ENCODE results near the gene TXNRD2.

The TXNRD2 gene

DNA sequence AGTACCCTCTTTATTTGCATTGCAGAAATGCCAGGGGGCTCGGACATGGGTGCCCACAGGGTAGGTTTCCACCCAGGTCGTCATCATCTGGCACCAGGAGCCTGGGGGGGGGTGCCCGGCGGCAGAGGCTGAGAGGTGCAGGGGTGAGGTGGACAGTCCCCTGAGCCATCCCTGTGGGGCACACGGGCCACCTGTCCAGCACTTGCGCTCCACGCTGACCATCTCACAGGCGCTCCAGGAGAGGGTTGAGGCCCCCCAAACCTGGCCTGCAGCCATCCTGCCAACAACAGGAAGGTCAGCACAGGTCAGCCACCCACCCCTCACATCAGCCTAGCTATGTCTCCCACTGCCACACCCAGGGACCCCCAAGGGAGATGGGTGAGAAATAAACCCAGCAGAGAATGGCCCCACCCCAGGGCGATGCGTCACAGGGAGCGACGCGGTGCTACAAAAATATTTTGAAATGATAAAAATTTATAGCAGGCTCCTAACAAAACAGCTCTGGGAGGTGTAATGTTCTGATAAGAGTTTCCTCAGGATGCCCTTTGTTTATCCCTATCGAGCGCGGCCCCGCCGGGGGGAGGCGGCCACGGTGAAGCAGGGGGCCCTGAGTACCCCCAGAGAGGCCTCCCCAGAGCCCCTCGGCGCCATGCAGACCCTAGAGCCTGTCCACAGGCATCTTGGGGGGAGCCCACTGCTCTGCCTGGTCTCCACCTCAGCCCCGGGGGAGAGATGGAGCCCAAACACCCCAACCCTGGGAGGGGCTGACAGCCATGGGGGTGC lies 65.9 kb downstream of the TXNRD2 start:
- no peak for DNase-seq (ENCODE audit: low read depth)

GRCh38 chr22:19875061-19875530 lies 66.5 kb downstream of the TXNRD2 start:
- DNase-seq (ENCODE audit: low read depth) = no peak

DNA sequence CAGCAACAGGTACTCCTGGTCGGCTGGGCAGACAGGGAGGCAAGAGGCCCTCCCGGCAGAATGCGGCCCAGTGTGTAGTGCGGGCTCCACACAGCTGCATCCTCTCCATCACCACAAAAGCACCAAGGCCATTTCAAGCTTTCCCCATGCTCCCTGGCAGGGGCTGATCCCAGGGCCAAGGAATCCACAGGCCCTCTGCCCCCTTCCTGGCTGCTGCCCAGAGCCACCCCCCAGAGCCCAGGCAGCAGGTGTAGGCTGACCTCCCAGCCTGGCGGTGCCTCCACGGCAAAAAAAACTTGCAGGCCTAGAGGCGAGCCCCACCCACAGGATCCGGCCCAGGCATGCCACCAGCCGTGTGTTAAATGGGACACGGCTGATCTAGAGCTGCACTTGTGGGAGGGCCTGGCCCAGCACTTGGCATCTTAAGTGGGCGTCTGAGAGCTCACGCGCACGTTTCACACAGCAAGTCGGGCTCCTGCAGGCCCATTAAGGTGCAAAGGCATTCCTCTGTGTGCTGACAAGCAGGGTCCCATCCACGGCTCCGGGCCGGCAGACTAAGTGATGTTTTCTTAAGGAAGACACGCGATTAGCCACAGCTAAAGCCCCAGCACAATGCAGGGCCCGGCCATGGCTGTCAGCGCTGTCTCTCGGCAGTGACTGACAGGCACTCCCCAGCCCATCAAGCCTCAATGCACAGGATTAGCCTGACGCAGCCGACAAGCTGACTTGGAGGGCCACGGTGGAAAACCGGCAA lies 67.1 kb downstream of the TXNRD2 start:
- DNase-seq (ENCODE audit: low read depth) = no peak

GRCh38 chr22:19873960-19874306 lies 67.7 kb downstream of the TXNRD2 start:
- DNase-seq (ENCODE audit: low read depth) = no peak

DNA sequence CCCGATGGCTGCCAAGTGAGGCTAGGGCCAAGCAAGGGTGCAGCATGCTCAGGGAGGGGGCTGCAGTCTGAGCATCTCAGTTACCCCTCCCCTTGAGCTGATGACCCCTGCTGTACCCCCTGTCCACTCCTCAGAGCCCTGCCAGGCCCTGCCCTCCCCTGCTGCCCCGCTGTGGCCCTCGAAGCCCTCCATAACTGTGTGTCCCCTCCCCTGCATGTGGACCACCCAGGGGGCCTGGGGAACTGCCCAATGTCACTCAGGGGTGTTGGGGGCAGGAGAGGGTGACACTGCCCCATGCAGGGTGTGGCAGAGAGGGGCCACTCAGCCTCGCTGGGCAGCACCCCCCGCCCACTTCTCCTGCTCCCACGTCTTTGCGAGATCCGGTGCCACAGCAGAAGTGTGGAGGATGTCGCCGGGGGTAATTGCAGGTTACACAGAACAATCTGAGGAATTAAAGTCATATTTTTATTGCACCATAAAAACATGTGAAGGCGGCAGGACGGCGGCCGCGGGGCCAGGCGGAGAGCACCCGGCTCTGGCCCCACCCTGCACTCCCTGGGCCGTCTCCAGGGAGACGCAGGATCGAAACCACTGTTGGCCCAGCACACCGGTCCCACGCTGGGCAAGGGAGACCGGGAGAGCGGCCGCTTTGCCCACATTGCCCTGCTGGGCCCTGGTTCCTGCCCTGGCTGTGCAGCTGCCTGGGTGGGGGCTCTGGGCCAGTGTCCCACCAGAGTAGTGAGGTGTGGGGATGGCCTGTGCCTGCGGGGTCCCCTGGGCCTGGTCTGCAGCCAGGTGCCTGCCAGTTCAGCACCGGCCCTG lies 68.3 kb downstream of the TXNRD2 start:
- no peak for DNase-seq (ENCODE audit: low read depth)

DNA sequence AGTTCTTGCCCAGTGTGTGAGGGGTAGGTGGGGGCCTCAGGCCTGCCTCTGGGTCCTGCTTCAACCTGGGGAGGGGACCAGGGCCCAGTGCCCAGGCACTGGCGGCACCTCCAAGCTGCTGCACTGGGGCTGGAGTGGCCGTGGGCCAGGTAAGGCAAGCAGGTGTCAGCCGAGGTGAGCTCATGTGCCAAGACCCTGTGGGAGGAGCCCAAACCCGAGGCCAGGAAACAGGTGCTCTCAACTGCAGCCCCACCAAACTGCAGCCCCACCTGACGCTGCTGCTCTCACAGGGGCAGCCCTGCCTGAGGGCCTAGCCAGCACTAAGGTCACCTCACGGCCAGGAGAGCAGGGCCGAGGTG lies 68.9 kb downstream of the TXNRD2 start:
- DNase-seq (ENCODE audit: low read depth) = no peak

GRCh38 chr22:19871845-19872778 lies 69.5 kb downstream of the TXNRD2 start:
- no peak for DNase-seq (ENCODE audit: low read depth)

DNA sequence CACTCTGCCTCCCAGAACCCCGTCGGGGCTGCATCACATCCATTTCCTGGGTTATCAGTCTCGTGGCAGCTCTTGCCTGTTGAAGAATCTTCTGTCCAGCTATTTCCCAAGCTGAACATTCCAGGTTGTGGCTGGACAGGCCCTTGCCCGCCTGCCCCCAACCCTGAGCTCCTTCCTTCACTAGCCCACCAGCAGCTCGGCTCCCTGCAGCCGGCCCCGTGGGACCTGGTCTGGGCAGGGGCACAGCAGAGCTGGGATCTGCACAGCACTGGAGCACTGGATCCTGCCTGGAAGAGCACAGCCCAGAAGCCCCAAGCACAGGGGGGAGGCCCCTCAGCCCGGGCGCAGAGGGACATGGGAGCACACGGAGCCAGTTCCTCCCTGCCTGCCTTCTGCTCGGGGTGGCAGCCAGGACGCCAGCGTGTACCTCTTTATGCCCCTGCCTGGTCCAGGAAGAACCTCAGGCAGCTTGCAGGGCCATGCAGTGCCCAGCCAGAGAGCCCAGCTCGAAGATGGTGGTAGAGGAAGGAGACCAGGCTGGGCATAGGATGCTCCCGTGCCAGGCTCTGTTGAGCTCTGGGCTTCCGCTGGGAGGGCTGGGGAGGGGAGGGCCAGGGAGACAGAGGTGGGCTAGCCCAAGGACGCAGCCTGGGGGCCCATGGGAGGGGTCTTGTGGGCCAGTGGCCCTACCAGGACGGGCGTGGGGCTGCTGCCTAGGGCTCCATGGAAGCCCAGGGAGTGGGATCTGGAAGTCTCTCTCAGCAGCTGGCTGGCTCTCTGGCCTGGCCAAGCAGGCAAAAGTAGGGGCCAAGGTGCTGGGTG lies 70.4 kb downstream of the TXNRD2 start:
- DNase-seq (ENCODE audit: low read depth) = no peak

DNA sequence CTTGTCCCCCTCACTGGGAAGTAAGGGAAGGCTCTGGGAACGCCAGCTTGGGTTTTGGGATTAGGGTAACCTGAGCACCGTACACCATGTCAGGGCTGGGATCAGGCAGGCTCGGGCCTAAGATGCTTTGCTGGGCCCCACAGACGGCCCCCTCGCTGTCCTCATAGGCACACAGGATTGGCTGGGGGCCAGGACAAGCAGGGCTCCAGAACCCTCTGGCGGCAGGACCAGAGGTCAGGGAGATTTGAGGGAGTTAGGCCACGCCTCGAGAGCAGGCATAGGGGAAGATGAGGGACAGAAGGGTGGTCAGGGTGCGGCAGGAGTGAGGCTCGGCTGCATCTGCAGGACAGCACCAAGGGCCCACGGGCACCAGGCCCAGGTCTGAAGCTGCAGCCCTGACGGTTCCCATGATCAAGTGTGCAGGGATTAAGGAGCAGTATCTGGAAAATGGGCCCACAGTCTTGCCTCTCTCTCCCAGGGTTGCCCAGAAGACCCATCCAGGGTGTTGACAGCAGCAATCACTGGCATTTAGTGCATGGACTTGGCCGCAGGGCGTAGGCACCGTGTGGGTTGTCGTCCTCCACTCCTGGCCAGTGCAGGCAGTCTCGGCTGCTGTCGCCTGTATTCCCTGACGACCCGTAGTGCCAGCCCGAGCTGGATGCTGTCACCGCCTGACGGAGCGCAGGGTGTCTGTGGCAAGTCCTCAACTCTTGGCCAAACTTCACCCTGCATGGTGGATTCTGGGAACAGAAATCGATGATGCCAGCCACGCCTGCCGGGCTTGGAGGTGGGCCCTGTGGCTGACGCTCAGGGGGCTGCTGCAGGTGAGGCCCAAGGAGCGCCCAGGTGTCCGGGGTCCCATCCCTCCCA lies 71.2 kb downstream of the TXNRD2 start:
- no peak for DNase-seq (ENCODE audit: low read depth)

DNA sequence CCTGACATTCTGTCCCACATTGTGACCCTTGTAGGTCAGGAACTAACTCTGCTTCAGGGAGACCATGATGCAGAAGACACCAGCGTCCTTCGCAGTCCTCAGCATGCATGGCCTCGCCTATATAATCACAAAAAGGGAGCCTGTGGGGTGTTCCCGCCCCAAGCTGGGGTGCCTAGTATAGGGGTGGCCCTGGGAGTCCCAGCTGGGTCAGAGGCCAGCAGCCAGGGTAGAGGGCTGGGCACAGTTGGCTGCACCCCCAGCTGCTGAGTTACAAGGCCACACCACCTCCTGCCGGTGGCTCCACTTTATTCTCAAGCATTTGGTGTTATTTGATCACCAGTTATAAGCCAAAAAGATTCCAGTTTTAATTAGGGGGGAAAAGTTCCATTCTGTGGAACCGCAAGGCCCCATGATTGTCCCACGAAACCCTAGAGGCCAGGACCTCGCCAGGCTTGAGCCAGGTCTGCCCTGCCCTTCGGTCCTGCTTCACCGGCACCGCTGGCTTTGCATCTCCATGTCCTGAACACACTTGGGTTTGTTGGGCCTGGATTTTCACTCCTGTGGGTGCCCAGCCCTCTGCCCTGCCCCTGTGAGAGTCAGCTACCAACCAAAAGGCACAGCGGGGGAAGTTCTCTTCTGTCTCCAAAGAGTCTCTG lies 72.0 kb downstream of the TXNRD2 start:
- no peak for DNase-seq (ENCODE audit: low read depth)

DNA sequence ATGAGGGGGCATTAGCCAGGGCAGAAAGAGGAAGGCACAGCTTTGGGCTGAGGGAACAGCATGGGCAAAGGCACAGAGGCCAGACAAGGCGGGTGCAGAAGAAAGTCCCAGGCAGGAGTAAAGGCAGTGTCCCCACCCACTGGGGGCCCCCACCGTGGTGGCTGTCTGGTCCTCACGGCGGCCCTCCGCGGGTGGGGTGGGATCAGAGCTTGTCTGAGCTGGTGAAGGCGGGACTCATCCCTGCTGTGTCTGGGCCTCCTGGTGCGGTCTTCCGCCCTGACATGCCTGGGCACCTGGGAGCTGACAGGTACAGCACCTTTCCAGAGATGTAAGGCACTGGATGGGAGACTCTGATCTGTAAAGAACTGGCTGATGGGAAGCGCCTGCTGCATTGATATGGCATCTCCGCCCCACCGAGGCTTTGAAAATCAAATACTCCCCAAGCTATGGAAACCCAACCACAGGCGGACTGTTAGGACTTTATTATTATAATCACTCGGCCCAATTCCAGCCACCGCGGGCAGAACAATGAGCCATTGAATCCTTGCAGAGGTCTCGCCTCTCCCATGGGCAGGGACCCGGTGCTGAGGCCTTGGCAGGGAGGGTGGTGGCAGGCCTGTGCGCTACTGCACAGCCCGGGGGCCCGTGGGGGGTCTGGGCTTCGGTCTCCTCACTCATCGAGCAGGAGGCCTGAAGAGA lies 72.7 kb downstream of the TXNRD2 start:
- no peak for DNase-seq (ENCODE audit: low read depth)

GRCh38 chr22:19868333-19868732 lies 73.3 kb downstream of the TXNRD2 start:
- no peak for DNase-seq (ENCODE audit: low read depth)

- no peak for DNase-seq (ENCODE audit: low read depth)
Measured at GRCh38 chr22:19867617-19868016, 74.0 kb downstream of the TXNRD2 start.

DNA sequence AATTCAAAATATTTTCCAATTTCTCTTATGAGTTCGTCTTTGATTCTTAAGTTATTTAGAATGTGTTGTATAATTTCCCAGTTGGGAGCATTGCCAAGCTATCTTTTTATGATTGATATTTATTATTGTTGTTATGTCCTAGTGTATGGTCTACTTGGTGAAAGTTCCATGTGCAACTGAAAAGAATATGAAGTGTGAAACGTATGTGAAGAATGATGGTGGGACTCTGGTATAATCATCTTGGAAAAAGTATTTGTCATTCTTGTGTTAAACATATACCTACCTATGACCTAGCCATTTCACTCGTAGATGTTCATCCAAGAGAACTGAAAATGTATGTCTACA lies 75.0 kb downstream of the TXNRD2 start:
- DNase-seq (ENCODE audit: low read depth) = no peak

DNA sequence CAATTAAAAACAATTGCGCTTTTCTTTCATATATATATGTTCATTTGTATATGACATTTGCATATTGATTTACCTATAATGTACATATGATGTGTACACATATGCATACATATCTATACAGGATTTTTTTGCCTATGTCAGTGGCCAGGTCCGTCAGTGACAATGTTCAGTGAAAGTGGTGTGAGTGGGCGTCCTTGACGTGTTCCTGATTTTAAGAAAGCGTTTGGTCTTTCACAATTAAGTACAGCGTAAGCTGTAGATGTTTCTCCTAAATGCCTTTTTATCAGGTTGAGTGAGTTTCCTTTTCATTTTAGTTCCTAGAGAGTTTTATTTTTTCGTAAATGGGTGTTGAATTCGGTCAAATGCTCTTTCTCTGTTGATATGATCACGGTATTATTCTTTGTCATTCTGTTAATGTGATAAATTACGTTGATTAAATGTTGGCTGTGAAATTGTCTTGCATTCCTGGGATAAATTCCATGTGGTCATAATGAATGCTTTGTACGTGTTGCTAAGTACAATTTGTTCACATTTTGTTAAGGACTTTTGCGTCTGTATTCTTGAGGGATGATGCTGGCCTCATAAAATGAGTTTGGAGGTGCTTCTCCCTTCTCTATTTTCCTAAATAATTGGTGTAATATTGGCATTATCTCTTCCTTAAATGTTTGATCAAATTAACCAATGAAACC lies 76.3 kb downstream of the TXNRD2 start:
- no peak for DNase-seq (ENCODE audit: low read depth)

GRCh38 chr22:19864538-19865106 lies 77.0 kb downstream of the TXNRD2 start:
- no peak for DNase-seq (ENCODE audit: low read depth)

GRCh38 chr22:19863571-19863970 lies 78.0 kb downstream of the TXNRD2 start:
- DNase-seq (ENCODE audit: low read depth) = no peak

Data from T-helper 22 cell (primary cell).